ENCODE measurements around the gene OSBPL2.

The OSBPL2 gene

GRCh38 chr20:62195736-62196135, 42.6 kb upstream of the OSBPL2 start:
- TF ChIP-seq, protein P1, sequence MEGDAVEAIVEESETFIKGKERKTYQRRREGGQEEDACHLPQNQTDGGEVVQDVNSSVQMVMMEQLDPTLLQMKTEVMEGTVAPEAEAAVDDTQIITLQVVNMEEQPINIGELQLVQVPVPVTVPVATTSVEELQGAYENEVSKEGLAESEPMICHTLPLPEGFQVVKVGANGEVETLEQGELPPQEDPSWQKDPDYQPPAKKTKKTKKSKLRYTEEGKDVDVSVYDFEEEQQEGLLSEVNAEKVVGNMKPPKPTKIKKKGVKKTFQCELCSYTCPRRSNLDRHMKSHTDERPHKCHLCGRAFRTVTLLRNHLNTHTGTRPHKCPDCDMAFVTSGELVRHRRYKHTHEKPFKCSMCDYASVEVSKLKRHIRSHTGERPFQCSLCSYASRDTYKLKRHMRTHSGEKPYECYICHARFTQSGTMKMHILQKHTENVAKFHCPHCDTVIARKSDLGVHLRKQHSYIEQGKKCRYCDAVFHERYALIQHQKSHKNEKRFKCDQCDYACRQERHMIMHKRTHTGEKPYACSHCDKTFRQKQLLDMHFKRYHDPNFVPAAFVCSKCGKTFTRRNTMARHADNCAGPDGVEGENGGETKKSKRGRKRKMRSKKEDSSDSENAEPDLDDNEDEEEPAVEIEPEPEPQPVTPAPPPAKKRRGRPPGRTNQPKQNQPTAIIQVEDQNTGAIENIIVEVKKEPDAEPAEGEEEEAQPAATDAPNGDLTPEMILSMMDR (IDR thresholded peaks at IDR 0.05; ENCODE audit: low read depth, low read length): no peak
- no peak for DNase-seq (ENCODE audit: extremely low read depth, low read depth)

- DNase-seq (ENCODE audit: extremely low read depth, low read depth): no peak
- TF ChIP-seq, protein P1 (IDR thresholded peaks at IDR 0.05; ENCODE audit: low read depth, low read length): no peak
These were observed 42.0 kb upstream of the OSBPL2 start for GRCh38 chr20:62196286-62196685.

GRCh38 chr20:62197311-62197710, 41.0 kb upstream of the OSBPL2 start:
- DNase-seq (ENCODE audit: extremely low read depth, low read depth): no peak
- TF ChIP-seq, protein P1 (IDR thresholded peaks at IDR 0.05; ENCODE audit: low read depth, low read length): no peak

DNA sequence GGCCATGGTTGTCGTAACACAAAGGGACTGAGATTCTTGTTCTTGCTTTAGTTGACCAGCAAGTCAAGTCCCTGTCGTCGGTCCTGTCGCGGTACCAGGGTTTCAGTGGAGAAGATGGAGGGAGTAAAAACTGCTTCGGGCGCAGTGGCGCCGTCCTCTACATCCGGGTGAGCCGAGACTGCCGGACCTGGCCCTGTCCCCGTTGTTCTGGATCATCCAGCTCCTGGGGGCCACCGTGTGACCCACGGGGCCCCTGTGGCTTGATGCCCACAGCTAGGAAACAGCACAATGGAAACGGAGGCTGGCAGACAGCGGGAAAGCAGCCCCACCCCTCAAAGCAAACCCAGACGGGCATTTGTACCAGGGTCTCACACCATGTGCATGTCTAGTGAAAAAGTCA, 40.5 kb upstream of the OSBPL2 start:
- DNase-seq (ENCODE audit: extremely low read depth, low read depth): no peak
- TF ChIP-seq, protein P1 (IDR thresholded peaks at IDR 0.05; ENCODE audit: low read depth, low read length): no peak

DNA sequence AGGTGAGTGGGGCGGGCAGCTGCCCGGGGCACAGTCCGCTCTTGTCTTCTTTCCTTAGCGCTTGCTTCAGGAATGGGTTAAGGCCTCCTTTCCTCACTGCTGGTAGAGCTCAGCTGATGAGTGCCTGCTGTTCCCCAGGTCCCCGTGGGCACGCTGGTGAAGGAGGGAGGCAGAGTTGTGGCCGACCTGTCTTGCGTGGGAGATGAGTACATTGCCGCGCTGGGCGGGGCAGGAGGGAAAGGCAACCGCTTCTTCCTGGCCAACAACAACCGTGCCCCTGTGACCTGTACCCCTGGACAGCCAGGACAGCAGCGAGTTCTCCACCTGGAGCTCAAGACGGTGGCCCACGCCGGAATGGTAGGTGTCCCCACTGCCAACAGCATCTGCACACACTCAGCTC, 39.8 kb upstream of the OSBPL2 start:
- DNase-seq (ENCODE audit: extremely low read depth, low read depth): no peak

DNA sequence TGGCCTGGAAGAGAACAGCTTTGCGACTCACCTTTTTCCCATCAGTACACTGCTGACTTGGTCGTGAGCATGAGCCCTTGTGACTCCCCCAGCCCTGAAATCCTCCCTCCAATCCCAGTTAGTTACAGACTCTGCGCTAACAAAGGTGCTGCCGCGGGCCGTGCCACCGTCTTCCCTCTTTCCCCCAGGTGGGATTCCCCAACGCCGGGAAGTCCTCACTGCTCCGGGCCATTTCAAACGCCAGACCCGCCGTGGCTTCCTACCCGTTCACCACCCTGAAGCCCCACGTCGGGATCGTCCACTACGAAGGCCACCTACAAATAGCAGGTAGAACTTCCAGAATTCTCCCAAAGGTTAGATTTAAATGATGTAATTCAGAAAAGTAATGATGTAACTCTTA, 39.4 kb upstream of the OSBPL2 start:
- DNase-seq (ENCODE audit: extremely low read depth, low read depth): no peak
- TF ChIP-seq, protein P1 (IDR thresholded peaks at IDR 0.05; ENCODE audit: low read depth, low read length): no peak

More for the DNA sequence above, 39.8 kb upstream of the OSBPL2 start:
- TF ChIP-seq, protein P1 (IDR thresholded peaks at IDR 0.05; ENCODE audit: low read depth, low read length): no peak

DNA sequence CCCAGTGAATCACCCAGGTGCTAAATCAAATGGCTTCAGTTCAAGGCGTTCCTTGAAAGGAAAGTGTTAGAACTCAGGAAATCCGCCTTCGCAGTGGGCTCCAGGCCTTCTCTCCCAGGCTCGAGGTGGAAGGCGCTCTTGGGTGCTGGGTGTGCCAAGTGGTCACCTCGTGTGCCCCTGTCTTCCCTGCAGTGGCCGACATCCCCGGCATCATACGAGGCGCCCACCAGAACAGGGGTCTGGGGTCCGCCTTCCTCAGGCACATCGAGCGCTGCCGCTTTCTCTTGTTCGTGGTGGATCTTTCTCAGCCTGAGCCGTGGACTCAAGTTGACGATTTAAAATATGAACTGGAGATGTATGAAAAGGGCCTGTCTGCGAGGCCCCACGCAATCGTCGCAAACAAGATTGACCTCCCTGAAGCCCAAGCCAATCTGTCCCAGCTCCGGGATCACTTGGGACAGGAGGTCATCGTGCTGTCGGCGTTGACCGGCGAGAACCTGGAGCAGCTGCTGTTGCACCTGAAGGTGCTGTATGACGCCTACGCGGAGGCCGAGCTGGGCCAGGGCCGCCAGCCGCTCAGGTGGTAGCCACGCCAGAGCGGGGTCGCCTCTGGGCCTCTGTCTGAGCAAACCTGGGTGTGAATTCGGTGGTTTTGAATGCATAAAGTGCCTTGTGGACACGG, 37.7 kb upstream of the OSBPL2 start:
- no peak for DNase-seq (ENCODE audit: extremely low read depth, low read depth)
- TF ChIP-seq, protein P1 (IDR thresholded peaks at IDR 0.05; ENCODE audit: low read depth, low read length): no peak

Measured in AG09319 (cell line).